Activated T-cell treated with anti-CD3 and anti-CD28 coated beads for 4 hours (primary cell): ENCODE measurements around the gene TTL.
A peak's percentile ranks its signal among the peaks of the same experiment; 100 is the strongest.
"Not testable (repeated sequence)": the region's sequence is repeated elsewhere in the genome, so short reads cannot be mapped to it uniquely, and the experiment has no call there.

ENCODE experiments used
- DNase-seq: peaks from one replicate; pipeline ENCODE4 v3.0.0-alpha.2; 2020

TTL gene

GRCh38 chr2:112524276-112524675, 42.3 kb downstream of the TTL start:
- not testable (repeated sequence) for DNase-seq

- no peak for DNase-seq
Observed at GRCh38 chr2:112528541-112528940, 46.6 kb downstream of the TTL start.

GRCh38 chr2:112529757-112530156, 47.8 kb downstream of the TTL start:
- DNase-seq, result no peak

GRCh38 chr2:112530728-112531127, 48.8 kb downstream of the TTL start:
- no peak for DNase-seq

GRCh38 chr2:112534826-112535225, 52.9 kb downstream of the TTL start:
- DNase-seq, result no peak

- DNase-seq, result not testable (repeated sequence)
Observed at GRCh38 chr2:112536665-112537064, 54.7 kb downstream of the TTL start.

GRCh38 chr2:112539306-112539705, 57.4 kb downstream of the TTL start:
- no peak for DNase-seq

GRCh38 chr2:112540906-112541305, 59.0 kb downstream of the TTL start:
- DNase-seq, result no peak

- DNase-seq, result no peak
Observed at GRCh38 chr2:112541315-112542122, 59.6 kb downstream of the TTL start.

GRCh38 chr2:112542123-112542983, 60.4 kb downstream of the TTL start, which contains the start of gene POLR1B:
POLR1B (plus strand) TSS chr2:112542465; CDS start chr2:112542495, 30 bp downstream.
- peak; percentile 68 for DNase-seq

GRCh38 chr2:112542984-112543661, 61.2 kb downstream of the TTL start:
- DNase-seq, result no peak

- DNase-seq, result no peak
Observed at GRCh38 chr2:112547333-112547732, 65.4 kb downstream of the TTL start.

- no peak for DNase-seq
Observed at GRCh38 chr2:112548980-112549379, 67.0 kb downstream of the TTL start.

- no peak for DNase-seq
Observed at GRCh38 chr2:112566104-112566503, 84.1 kb downstream of the TTL start.

GRCh38 chr2:112566508-112566907, 84.6 kb downstream of the TTL start:
- DNase-seq, result not testable (repeated sequence)

GRCh38 chr2:112572005-112572404, 90.0 kb downstream of the TTL start:
- DNase-seq, result no peak

GRCh38 chr2:112577756-112578155, 95.8 kb downstream of the TTL start:
- DNase-seq, result no peak

GRCh38 chr2:112579241-112579640, 97.3 kb downstream of the TTL start:
- DNase-seq, result no peak

- DNase-seq, result no peak
Observed at GRCh38 chr2:112580084-112580483, 98.1 kb downstream of the TTL start.

GRCh38 chr2:112582314-112582746, 100.4 kb downstream of the TTL start:
- no peak for DNase-seq

- DNase-seq, result no peak
Observed at GRCh38 chr2:112583497-112584133, 101.7 kb downstream of the TTL start.

GRCh38 chr2:112584134-112584890, 102.4 kb downstream of the TTL start, which contains the start of gene CHCHD5:
CHCHD5 (plus strand) TSS chr2:112584609; CDS start chr2:112584648, 39 bp downstream.
- DNase-seq, result peak; percentile 81
